ENCODE data around the gene PTPN2. TPM values are rescaled to one million over a fixed set of nuclear protein-coding genes. Genes with fewer than 3 reads are reported as not detected.

Gene PTPN2
- total RNA-seq, 1 experiment from 2014 or later = 44.7 TPM

DNA sequence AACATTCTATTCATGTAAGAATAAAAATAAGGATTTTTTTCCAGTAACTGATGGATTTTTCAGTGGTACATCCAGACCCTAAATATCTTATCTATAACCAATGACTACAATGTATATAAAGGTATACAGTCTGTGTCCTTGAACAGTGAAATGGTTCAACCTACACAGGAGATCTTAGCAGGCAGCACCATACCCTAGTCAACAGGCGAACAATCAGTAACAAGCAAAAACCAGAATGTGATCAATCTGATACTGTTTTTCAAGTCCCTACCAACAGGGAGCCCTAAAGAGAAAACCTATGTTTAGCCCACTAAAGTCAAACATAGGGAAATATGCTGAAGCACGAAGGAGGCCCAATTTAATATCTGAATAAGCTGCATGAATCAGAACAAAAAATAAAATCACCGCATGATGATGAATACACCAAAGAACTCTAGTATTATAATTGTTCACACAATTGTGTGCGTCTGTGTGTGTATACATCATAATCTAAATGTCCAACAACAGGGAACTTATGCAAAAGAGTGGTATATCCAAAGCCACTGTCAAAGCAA, 26.0 kb downstream of the PTPN2 start:
- POLR2A ChIA-PET (ENCODE audit: low non-redundant PET) = no interaction called here
- BruUV-seq (replicated peaks) = no TSS peak
- DNase-seq (ENCODE audit: low spot score) = no peak
- Histone ChIP-seq H3K9me3 (ENCODE audit: low read depth, low read length, poor library complexity, severe bottlenecking) (no peaks in the 10 kb centered on the region), H3K4me1 (ENCODE audit: insufficient read depth, low read length, poor library complexity, severe bottlenecking) (no peaks in the 10 kb centered on the region), H3K27ac (ENCODE audit: low read depth, low read length, poor library complexity, severe bottlenecking) (no peak overlapping the region), H3K4me3 (ENCODE audit: low read depth, low read length, poor library complexity, severe bottlenecking) (no peak overlapping the region), H3K27me3 (replicated peaks; ENCODE audit: insufficient read depth, low read depth, low read length, poor library complexity) (no peaks in the 10 kb centered on the region), H3K36me3 (ENCODE audit: insufficient read depth, low read length, poor library complexity, severe bottlenecking) (no peaks in the 10 kb centered on the region)
- CTCF ChIA-PET = no interaction called here
- intact Hi-C loops (cut with micrococcal nuclease; ENCODE audit: unreplicated experiment) = no loop called here
- TF ChIP-seq EZH2 (IDR thresholded peaks at IDR 0.05; ENCODE audit: borderline replicate concordance, low read depth, low read length, poor library complexity, severe bottlenecking) = no peak
- TF ChIP-seq, protein P1, sequence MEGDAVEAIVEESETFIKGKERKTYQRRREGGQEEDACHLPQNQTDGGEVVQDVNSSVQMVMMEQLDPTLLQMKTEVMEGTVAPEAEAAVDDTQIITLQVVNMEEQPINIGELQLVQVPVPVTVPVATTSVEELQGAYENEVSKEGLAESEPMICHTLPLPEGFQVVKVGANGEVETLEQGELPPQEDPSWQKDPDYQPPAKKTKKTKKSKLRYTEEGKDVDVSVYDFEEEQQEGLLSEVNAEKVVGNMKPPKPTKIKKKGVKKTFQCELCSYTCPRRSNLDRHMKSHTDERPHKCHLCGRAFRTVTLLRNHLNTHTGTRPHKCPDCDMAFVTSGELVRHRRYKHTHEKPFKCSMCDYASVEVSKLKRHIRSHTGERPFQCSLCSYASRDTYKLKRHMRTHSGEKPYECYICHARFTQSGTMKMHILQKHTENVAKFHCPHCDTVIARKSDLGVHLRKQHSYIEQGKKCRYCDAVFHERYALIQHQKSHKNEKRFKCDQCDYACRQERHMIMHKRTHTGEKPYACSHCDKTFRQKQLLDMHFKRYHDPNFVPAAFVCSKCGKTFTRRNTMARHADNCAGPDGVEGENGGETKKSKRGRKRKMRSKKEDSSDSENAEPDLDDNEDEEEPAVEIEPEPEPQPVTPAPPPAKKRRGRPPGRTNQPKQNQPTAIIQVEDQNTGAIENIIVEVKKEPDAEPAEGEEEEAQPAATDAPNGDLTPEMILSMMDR (conservative IDR thresholded peaks at IDR 0.05; ENCODE audit: low read depth, low read length) = no peak

DNA sequence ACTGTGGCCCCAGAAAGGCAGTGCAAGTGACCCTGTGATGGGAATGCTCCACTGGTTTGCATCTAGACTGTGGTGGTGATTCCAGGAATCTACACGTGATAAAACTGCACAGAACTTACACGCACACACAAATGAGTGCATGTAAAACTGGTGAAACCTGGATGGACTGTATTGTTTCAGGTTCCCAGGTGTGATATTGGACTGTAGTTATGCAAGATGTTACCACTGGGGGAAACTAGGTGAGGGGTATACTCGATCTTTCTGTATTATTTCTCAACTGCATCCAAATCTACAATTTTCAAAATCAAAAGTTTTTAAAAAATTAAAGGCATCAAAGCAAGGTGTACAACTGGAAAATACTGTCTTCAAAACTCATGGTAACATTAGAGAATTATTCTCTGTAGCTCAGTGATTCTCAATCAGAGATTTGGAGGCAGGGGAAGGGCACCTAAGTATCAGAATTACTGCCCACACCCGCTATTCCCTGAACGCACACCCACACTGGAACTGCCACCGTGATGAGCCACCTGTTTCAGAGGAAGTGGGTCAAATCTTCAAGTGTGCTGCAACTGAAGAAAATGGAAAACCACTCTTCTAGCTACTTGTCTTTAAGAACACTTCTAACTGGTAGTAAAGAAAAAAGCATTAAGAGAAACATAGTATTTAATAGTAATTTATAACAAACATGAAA, 26.7 kb downstream of the PTPN2 start:
- DNase-seq (ENCODE audit: low spot score) = no peak
- Histone ChIP-seq H3K27ac (ENCODE audit: low read depth, low read length, poor library complexity, severe bottlenecking) (no peak overlapping the region), H3K27me3 (replicated peaks; ENCODE audit: insufficient read depth, low read depth, low read length, poor library complexity) (no peaks in the 10 kb centered on the region), H3K9me3 (ENCODE audit: low read depth, low read length, poor library complexity, severe bottlenecking) (no peaks in the 10 kb centered on the region), H3K36me3 (ENCODE audit: insufficient read depth, low read length, poor library complexity, severe bottlenecking) (no peaks in the 10 kb centered on the region), H3K4me3 (ENCODE audit: low read depth, low read length, poor library complexity, severe bottlenecking) (no peak overlapping the region), H3K4me1 (ENCODE audit: insufficient read depth, low read length, poor library complexity, severe bottlenecking) (no peaks in the 10 kb centered on the region)
- ChIA-PET CTCF (no interaction called here), POLR2A (ENCODE audit: low non-redundant PET) (no interaction called here)
- BruUV-seq (replicated peaks) = no TSS peak
- intact Hi-C loops (cut with micrococcal nuclease; ENCODE audit: unreplicated experiment) = no loop called here
- TF ChIP-seq, protein P1 (conservative IDR thresholded peaks at IDR 0.05; ENCODE audit: low read depth, low read length) = no peak
- no peak for TF ChIP-seq EZH2 (IDR thresholded peaks at IDR 0.05; ENCODE audit: borderline replicate concordance, low read depth, low read length, poor library complexity, severe bottlenecking)

DNA sequence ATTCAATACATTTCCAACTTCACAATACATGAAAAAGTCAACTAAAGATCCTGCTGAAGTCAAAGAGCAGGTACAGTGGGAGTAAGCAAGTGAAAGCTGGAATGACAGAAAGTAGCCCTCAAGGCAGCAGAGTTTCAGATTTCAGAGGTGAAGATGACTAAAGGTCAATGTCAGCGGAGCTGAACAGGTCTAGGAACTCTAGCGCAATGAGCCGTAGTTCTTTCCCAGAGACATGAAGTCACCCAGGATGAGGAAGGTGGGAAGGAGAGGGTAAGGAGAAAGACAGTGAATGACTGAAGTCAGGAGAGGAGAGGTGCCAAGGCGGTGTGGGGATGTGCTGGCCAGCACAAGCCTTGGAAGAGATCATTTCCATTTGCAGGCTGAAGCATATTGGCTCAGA, 28.1 kb downstream of the PTPN2 start:
- Histone ChIP-seq H3K9me3 (ENCODE audit: low read depth, low read length, poor library complexity, severe bottlenecking) (no peaks in the 10 kb centered on the region), H3K27ac (ENCODE audit: low read depth, low read length, poor library complexity, severe bottlenecking) (no peak overlapping the region), H3K36me3 (ENCODE audit: insufficient read depth, low read length, poor library complexity, severe bottlenecking) (no peaks in the 10 kb centered on the region), H3K27me3 (replicated peaks; ENCODE audit: insufficient read depth, low read depth, low read length, poor library complexity) (no peaks in the 10 kb centered on the region), H3K4me3 (ENCODE audit: low read depth, low read length, poor library complexity, severe bottlenecking) (no peak overlapping the region), H3K4me1 (ENCODE audit: insufficient read depth, low read length, poor library complexity, severe bottlenecking) (no peaks in the 10 kb centered on the region)
- BruUV-seq (replicated peaks) = no TSS peak
- POLR2A ChIA-PET (ENCODE audit: low non-redundant PET) = no interaction called here
- intact Hi-C loops (cut with micrococcal nuclease; ENCODE audit: unreplicated experiment) = no loop called here
- no peak for DNase-seq (ENCODE audit: low spot score)
- CTCF ChIA-PET = no interaction called here
- TF ChIP-seq, protein P1 (conservative IDR thresholded peaks at IDR 0.05; ENCODE audit: low read depth, low read length) = no peak
- TF ChIP-seq EZH2 (IDR thresholded peaks at IDR 0.05; ENCODE audit: borderline replicate concordance, low read depth, low read length, poor library complexity, severe bottlenecking) = no peak

Data from A673 (cell line).